HL-60 (cell line): Measurements from ENCODE around the gene NDUFS3.

Source experiments
- POLR2AphosphoS5 ChIP-seq: IDR thresholded peaks from 2 replicates; pipeline ENCODE4 v1.6.1; 2012; ENCODE audit warnings: low read depth
- SPI1 ChIP-seq: IDR thresholded peaks from 2 replicates; pipeline ENCODE4 v1.6.1; 2012; ENCODE audit warnings: low read depth, mild to moderate bottlenecking, borderline replicate concordance
- TF ChIP-seq, protein P1 (sequence below): IDR thresholded peaks from one replicate; pipeline ENCODE4 v1.5.1; 2011; ENCODE audit warnings: low read length, control low read depth, inconsistent platforms; ENCODE audit not compliant: insufficient read depth
- TF ChIP-seq, protein P2 (sequence below): IDR thresholded peaks from 2 replicates; pipeline ENCODE4 v1.6.1; 2012; ENCODE audit warnings: low read depth; ENCODE audit not compliant: insufficient replicate concordance

DNA sequence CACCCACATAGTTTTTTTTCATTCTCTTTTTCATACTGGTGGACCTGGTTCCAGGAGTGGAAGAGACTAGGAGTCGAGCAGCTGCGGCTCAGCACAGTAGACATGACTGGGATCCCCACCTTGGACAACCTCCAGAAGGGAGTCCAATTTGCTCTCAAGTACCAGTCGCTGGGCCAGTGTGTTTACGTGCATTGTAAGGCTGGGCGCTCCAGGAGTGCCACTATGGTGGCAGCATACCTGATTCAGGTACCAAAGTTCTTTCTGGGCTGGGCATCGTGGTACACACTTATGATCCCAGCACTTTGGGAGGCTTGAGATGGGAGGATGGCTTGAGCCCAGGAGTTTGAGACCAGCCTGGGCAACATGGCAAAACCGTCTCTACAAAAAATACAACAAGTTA lies 9.2 kb upstream of the NDUFS3 start:
- TF ChIP-seq, protein P1, sequence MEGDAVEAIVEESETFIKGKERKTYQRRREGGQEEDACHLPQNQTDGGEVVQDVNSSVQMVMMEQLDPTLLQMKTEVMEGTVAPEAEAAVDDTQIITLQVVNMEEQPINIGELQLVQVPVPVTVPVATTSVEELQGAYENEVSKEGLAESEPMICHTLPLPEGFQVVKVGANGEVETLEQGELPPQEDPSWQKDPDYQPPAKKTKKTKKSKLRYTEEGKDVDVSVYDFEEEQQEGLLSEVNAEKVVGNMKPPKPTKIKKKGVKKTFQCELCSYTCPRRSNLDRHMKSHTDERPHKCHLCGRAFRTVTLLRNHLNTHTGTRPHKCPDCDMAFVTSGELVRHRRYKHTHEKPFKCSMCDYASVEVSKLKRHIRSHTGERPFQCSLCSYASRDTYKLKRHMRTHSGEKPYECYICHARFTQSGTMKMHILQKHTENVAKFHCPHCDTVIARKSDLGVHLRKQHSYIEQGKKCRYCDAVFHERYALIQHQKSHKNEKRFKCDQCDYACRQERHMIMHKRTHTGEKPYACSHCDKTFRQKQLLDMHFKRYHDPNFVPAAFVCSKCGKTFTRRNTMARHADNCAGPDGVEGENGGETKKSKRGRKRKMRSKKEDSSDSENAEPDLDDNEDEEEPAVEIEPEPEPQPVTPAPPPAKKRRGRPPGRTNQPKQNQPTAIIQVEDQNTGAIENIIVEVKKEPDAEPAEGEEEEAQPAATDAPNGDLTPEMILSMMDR: no peak
- TF ChIP-seq, protein P2, sequence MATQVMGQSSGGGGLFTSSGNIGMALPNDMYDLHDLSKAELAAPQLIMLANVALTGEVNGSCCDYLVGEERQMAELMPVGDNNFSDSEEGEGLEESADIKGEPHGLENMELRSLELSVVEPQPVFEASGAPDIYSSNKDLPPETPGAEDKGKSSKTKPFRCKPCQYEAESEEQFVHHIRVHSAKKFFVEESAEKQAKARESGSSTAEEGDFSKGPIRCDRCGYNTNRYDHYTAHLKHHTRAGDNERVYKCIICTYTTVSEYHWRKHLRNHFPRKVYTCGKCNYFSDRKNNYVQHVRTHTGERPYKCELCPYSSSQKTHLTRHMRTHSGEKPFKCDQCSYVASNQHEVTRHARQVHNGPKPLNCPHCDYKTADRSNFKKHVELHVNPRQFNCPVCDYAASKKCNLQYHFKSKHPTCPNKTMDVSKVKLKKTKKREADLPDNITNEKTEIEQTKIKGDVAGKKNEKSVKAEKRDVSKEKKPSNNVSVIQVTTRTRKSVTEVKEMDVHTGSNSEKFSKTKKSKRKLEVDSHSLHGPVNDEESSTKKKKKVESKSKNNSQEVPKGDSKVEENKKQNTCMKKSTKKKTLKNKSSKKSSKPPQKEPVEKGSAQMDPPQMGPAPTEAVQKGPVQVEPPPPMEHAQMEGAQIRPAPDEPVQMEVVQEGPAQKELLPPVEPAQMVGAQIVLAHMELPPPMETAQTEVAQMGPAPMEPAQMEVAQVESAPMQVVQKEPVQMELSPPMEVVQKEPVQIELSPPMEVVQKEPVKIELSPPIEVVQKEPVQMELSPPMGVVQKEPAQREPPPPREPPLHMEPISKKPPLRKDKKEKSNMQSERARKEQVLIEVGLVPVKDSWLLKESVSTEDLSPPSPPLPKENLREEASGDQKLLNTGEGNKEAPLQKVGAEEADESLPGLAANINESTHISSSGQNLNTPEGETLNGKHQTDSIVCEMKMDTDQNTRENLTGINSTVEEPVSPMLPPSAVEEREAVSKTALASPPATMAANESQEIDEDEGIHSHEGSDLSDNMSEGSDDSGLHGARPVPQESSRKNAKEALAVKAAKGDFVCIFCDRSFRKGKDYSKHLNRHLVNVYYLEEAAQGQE: no peak
- TF ChIP-seq SPI1: no peak
- no peak for TF ChIP-seq POLR2AphosphoS5
